ENCODE data around the gene DIAPH3. TPM values are rescaled to one million over a fixed set of nuclear protein-coding genes. Genes with fewer than 3 reads are reported as not detected.

DIAPH3 gene
- total RNA-seq, 2 experiments from 2014 or later: 0.08 to 0.11 TPM

DNA sequence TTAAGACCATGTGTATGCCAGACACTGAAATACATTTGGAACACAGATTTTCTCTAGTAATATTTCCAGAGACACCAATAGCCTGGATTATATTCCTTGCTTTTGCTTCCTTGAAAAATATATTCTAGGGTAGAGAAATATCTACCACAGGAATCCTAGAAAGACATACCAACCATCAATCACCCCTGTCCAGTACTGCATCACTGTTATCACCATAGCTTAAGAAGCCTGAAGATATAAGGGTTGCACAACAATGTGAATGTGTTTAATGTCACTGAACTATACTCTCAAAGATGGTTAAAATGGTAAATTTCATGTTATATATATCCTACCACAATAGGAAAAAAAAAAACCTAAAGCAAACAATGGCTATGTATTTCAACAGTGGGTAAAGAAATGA is 163.6 kb downstream of the DIAPH3 start:
- Histone ChIP-seq H3K4me1 (ENCODE audit: insufficient read depth, low read length) (no peaks in the 10 kb centered on the region), H3K36me3 (ENCODE audit: insufficient read depth, low read length) (no peaks in the 10 kb centered on the region), H3K9me3 (ENCODE audit: control insufficient read depth in 1 of 2, insufficient read depth in 1 of 2, low read length in 2 of 2) (no peaks in the 10 kb centered on the region), H3K27me3 (ENCODE audit: control insufficient read depth in 1 of 2, insufficient read depth in 2 of 2, low read length in 2 of 2) (no peaks in the 10 kb centered on the region), H3K4me3 (ENCODE audit: low read length) (no peak overlapping the region), H3K27ac (ENCODE audit: low read depth in 1 of 2, low read length in 2 of 2) (no peak overlapping the region)
- TF ChIP-seq, protein P1, sequence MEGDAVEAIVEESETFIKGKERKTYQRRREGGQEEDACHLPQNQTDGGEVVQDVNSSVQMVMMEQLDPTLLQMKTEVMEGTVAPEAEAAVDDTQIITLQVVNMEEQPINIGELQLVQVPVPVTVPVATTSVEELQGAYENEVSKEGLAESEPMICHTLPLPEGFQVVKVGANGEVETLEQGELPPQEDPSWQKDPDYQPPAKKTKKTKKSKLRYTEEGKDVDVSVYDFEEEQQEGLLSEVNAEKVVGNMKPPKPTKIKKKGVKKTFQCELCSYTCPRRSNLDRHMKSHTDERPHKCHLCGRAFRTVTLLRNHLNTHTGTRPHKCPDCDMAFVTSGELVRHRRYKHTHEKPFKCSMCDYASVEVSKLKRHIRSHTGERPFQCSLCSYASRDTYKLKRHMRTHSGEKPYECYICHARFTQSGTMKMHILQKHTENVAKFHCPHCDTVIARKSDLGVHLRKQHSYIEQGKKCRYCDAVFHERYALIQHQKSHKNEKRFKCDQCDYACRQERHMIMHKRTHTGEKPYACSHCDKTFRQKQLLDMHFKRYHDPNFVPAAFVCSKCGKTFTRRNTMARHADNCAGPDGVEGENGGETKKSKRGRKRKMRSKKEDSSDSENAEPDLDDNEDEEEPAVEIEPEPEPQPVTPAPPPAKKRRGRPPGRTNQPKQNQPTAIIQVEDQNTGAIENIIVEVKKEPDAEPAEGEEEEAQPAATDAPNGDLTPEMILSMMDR (IDR thresholded peaks at IDR 0.05): no peak
- Mint-ChIP-seq H3K27me3 (no peaks in the 10 kb centered on the region), H3K36me3 (ENCODE audit: low read depth) (no peaks in the 10 kb centered on the region), H3K27ac (no peak overlapping the region), H3K4me1 (ENCODE audit: low read depth) (no peaks in the 10 kb centered on the region), H3K9me3 (no peaks in the 10 kb centered on the region), H3K4me3 (no peak overlapping the region)
- intact Hi-C loops (cut with DNase I, micrococcal nuclease): no loop called here
- POLR2A ChIA-PET: no interaction called here
- DNase-seq: no peak
- CTCF ChIA-PET: no interaction called here
- no peak for ATAC-seq (ENCODE audit: poor library complexity)

DNA sequence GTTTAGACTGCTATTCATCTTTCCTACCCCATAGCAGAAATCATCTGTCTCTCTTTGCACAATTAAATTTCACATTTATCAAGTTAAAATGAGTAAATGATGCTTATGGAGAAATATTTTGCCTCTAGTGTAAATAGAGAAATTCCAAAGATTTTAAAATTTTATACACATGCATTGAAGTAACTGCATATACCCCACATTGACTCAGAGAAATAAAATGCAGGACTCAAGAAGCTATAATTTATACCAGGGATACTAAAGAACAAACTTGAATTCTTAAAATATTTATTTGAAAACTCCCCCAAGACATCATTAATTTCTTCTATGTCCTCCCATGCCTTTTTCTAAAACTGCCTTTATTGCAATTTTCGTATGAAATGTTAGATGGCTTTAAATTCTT is 165.8 kb downstream of the DIAPH3 start:
- Histone ChIP-seq H3K4me3 (ENCODE audit: low read length) (no peak overlapping the region), H3K9me3 (ENCODE audit: control insufficient read depth in 1 of 2, insufficient read depth in 1 of 2, low read length in 2 of 2) (no peaks in the 10 kb centered on the region), H3K4me1 (ENCODE audit: insufficient read depth, low read length) (no peaks in the 10 kb centered on the region), H3K27ac (ENCODE audit: low read depth in 1 of 2, low read length in 2 of 2) (no peak overlapping the region), H3K36me3 (ENCODE audit: insufficient read depth, low read length) (no peaks in the 10 kb centered on the region), H3K27me3 (ENCODE audit: control insufficient read depth in 1 of 2, insufficient read depth in 2 of 2, low read length in 2 of 2) (no peaks in the 10 kb centered on the region)
- no peak for ATAC-seq (ENCODE audit: poor library complexity)
- Mint-ChIP-seq H3K4me1 (ENCODE audit: low read depth) (no peaks in the 10 kb centered on the region), H3K27ac (no peak overlapping the region), H3K36me3 (ENCODE audit: low read depth) (no peaks in the 10 kb centered on the region), H3K9me3 (no peaks in the 10 kb centered on the region), H3K4me3 (no peak overlapping the region), H3K27me3 (no peaks in the 10 kb centered on the region)
- CTCF ChIA-PET: no interaction called here
- TF ChIP-seq, protein P1 (IDR thresholded peaks at IDR 0.05): no peak
- no peak for DNase-seq
- intact Hi-C loops (cut with DNase I, micrococcal nuclease): no loop called here
- POLR2A ChIA-PET: no interaction called here

DNA sequence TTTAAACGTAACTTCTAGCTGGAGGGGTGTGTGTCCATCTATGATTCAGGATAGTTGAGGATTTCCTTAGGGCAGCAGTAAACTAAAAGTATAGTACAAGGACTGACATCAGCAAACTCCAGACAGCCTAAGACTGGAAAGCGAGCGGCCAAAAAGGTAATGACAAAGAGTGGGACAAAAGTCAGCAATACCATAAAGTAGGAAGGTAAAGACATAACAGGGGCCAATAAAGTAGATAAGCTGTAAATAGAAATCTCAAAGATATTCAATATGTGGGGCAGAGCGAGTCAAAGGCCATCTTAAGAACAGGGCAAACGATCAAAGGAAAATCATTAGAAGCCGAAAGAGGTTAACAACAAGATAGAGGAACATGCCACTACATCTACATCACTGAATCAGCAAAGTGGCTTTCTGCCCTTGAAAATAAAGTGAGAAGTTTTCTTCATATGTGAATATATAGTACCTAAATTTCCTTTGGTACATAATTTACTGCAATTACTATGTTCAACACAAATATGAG is 167.2 kb downstream of the DIAPH3 start:
- Mint-ChIP-seq H3K4me3 (no peak overlapping the region), H3K9me3 (no peaks in the 10 kb centered on the region), H3K36me3 (ENCODE audit: low read depth) (no peaks in the 10 kb centered on the region), H3K4me1 (ENCODE audit: low read depth) (no peaks in the 10 kb centered on the region), H3K27me3 (no peaks in the 10 kb centered on the region), H3K27ac (no peak overlapping the region)
- H3K27ac ChIP-seq (ENCODE audit: low read depth in 1 of 2, low read length in 2 of 2): no peak overlapping the region
- no peak for ATAC-seq (ENCODE audit: poor library complexity)
- POLR2A ChIA-PET: no interaction called here
- no peak overlapping the region for H3K4me3 ChIP-seq (ENCODE audit: low read length)
- intact Hi-C loops (cut with DNase I, micrococcal nuclease): no loop called here
- H3K36me3 ChIP-seq (ENCODE audit: insufficient read depth, low read length): no peaks in the 10 kb centered on the region
- H3K9me3 ChIP-seq (ENCODE audit: control insufficient read depth in 1 of 2, insufficient read depth in 1 of 2, low read length in 2 of 2): no peaks in the 10 kb centered on the region
- no peaks in the 10 kb centered on the region for H3K27me3 ChIP-seq (ENCODE audit: control insufficient read depth in 1 of 2, insufficient read depth in 2 of 2, low read length in 2 of 2)
- TF ChIP-seq, protein P1 (IDR thresholded peaks at IDR 0.05): no peak
- CTCF ChIA-PET: no interaction called here
- DNase-seq: no peak
- no peaks in the 10 kb centered on the region for H3K4me1 ChIP-seq (ENCODE audit: insufficient read depth, low read length)

Measured in CD4-positive, alpha-beta T cell (primary cell).